H9 (cell line): ENCODE data around the gene ZNF513. TPM values are rescaled to one million over a fixed set of nuclear protein-coding genes. Genes with fewer than 3 reads are reported as not detected.

Source experiments
- DNase-seq: peaks from one replicate; pipeline ENCODE4 v3.0.0-alpha.2; 2017
- H2AFZ ChIP-seq: one replicate; pipeline ENCODE4 v1.6.1; 2013; ENCODE audit warnings: mild to moderate bottlenecking, low read length, control low read depth, moderate library complexity
- H2AK5ac ChIP-seq: 2 replicates; pipeline ENCODE4 v1.6.1; 2013; ENCODE audit warnings: low read length, control low read depth, mixed read lengths; ENCODE audit not compliant: insufficient read length
- H2BK120ac ChIP-seq: one replicate; pipeline ENCODE4 v1.6.1; 2013; ENCODE audit warnings: low read depth, mild to moderate bottlenecking, low read length, control low read depth, inconsistent platforms; ENCODE audit not compliant: poor library complexity, severe bottlenecking
- H2BK12ac ChIP-seq: 2 replicates; pipeline ENCODE4 v1.6.1; 2013; ENCODE audit warnings: low read length, control low read depth, mixed read lengths, low read depth; ENCODE audit not compliant: insufficient read length
- H2BK15ac ChIP-seq: 2 replicates; pipeline ENCODE4 v1.6.1; 2013; ENCODE audit warnings: low read depth, low read length, control low read depth
- H2BK20ac ChIP-seq: one replicate; pipeline ENCODE4 v1.6.1; 2013; ENCODE audit warnings: low read depth, mild to moderate bottlenecking, low read length, control low read depth, inconsistent platforms; ENCODE audit not compliant: poor library complexity, severe bottlenecking
- H2BK5ac ChIP-seq: 2 replicates; pipeline ENCODE4 v1.6.1; 2013; ENCODE audit warnings: low read length, control low read depth, mixed read lengths; ENCODE audit not compliant: insufficient read length
- H3K14ac ChIP-seq: 2 replicates; pipeline ENCODE4 v1.6.1; 2013; ENCODE audit warnings: low read length, control low read depth; ENCODE audit not compliant: insufficient read depth
- H3K18ac ChIP-seq: 2 replicates; pipeline ENCODE4 v1.6.1; 2013; ENCODE audit warnings: low read depth, mild to moderate bottlenecking, mixed read lengths, low read length, control low read depth; ENCODE audit not compliant: insufficient read length
- H3K23ac ChIP-seq: 2 replicates; pipeline ENCODE4 v1.6.1; 2013; ENCODE audit warnings: low read length, control low read depth, mixed read lengths, low read depth; ENCODE audit not compliant: insufficient read length
- H3K23me2 ChIP-seq: 2 replicates; pipeline ENCODE4 v1.6.1; 2013; ENCODE audit warnings: low read depth, mild to moderate bottlenecking, mixed read lengths, low read length, control low read depth; ENCODE audit not compliant: insufficient read length, poor library complexity, severe bottlenecking
- H3K27ac ChIP-seq: 2 replicates; pipeline ENCODE4 v1.5.1; 2013; ENCODE audit warnings: low read length, control low read depth, mixed read lengths, low read depth; ENCODE audit not compliant: insufficient read length
- H3K27me3 ChIP-seq: 2 replicates; pipeline ENCODE4 v1.6.1; 2013; ENCODE audit warnings: low read length, control low read depth, inconsistent platforms; ENCODE audit not compliant: insufficient read depth
- H3K4ac ChIP-seq: 2 replicates; pipeline ENCODE4 v1.6.1; 2013; ENCODE audit warnings: low read depth, mild to moderate bottlenecking, control low read depth, inconsistent platforms, low read length, moderate library complexity
- H3K4me1 ChIP-seq: 2 replicates; pipeline ENCODE4 v1.6.1; 2013; ENCODE audit warnings: low read length, control low read depth, inconsistent platforms; ENCODE audit not compliant: insufficient read depth
- H3K4me2 ChIP-seq: 2 replicates; pipeline ENCODE4 v1.6.1; 2013; ENCODE audit warnings: low read length, control low read depth, mixed read lengths; ENCODE audit not compliant: insufficient read length, insufficient read depth
- H3K56ac ChIP-seq: 2 replicates; pipeline ENCODE4 v1.6.1; 2013; ENCODE audit warnings: low read depth, mild to moderate bottlenecking, mixed read lengths, low read length, control low read depth; ENCODE audit not compliant: insufficient read length
- H3K79me1 ChIP-seq: 2 replicates; pipeline ENCODE4 v1.6.1; 2013; ENCODE audit warnings: low read depth, mild to moderate bottlenecking, moderate library complexity, low read length, control low read depth, inconsistent platforms; ENCODE audit not compliant: insufficient read depth, poor library complexity, severe bottlenecking
- H3K79me2 ChIP-seq: 2 replicates; pipeline ENCODE4 v1.6.1; 2013; ENCODE audit warnings: low read length, control low read depth, inconsistent platforms; ENCODE audit not compliant: insufficient read depth
- H3K9ac ChIP-seq: 2 replicates; pipeline ENCODE4 v1.6.1; 2013; ENCODE audit warnings: low read length, control low read depth, mixed read lengths; ENCODE audit not compliant: insufficient read length; ENCODE audit errors: extremely low read depth
- H3K9me3 ChIP-seq: one replicate; pipeline ENCODE4 v1.6.1; 2013; ENCODE audit warnings: low read depth, low read length, inconsistent platforms; ENCODE audit not compliant: control insufficient read depth
- H3T11ph ChIP-seq: one replicate; pipeline ENCODE4 v1.6.1; 2013; ENCODE audit warnings: mild to moderate bottlenecking, low read length, control low read depth, inconsistent platforms
- H4K20me1 ChIP-seq: one replicate; pipeline ENCODE4 v1.6.1; 2013; ENCODE audit not compliant: control insufficient read depth, insufficient read length, insufficient read depth
- H4K5ac ChIP-seq: 2 replicates; pipeline ENCODE4 v1.6.1; 2013; ENCODE audit warnings: low read depth, mild to moderate bottlenecking, mixed read lengths, low read length, control low read depth; ENCODE audit not compliant: insufficient read length
- H4K8ac ChIP-seq: replicated peaks from 2 replicates; pipeline ENCODE4 v1.6.1; 2013; ENCODE audit warnings: low read length, control low read depth, mixed read lengths, low read depth; ENCODE audit not compliant: insufficient read length
- H4K91ac ChIP-seq: 2 replicates; pipeline ENCODE4 v1.6.1; 2013; ENCODE audit warnings: low read depth, mild to moderate bottlenecking, moderate library complexity, mixed read lengths, low read length, control low read depth; ENCODE audit not compliant: insufficient read length
- H3K27ac Mint-ChIP-seq, 3 experiments: 2 replicates in 2 of 3; 3 replicates in 1 of 3; pipeline ENCODE4 v1.8.0; 2020 to 2021; ENCODE audit warnings: mixed read lengths in 3 of 3, mild to moderate bottlenecking in 1 of 3, moderate library complexity in 1 of 3
- H3K27me3 Mint-ChIP-seq: 2 replicates; pipeline ENCODE4 v1.8.0; 2021; ENCODE audit warnings: low read depth, mild to moderate bottlenecking, moderate library complexity, mixed read lengths
- H3K36me3 Mint-ChIP-seq, 3 experiments: 2 replicates in 2 of 3; 3 replicates in 1 of 3; pipeline ENCODE4 v1.8.0; 2020 to 2021; ENCODE audit warnings: low read depth in 3 of 3, mixed read lengths in 3 of 3; ENCODE audit not compliant: insufficient read depth in 1 of 3
- H3K4me1 Mint-ChIP-seq, 2 experiments: 2 replicates each; pipeline ENCODE4 v1.8.0; 2020; ENCODE audit warnings: mixed read lengths in 2 of 2
- H3K4me3 Mint-ChIP-seq, 2 experiments: 2 replicates in 1 of 2; 3 replicates in 1 of 2; pipeline ENCODE4 v1.8.0; 2020 to 2021; ENCODE audit warnings: mild to moderate bottlenecking in 2 of 2, mixed read lengths in 2 of 2, moderate library complexity in 1 of 2
- H3K9me3 Mint-ChIP-seq, 2 experiments: 2 replicates in 1 of 2; 3 replicates in 1 of 2; pipeline ENCODE4 v1.8.0; 2020; ENCODE audit warnings: mild to moderate bottlenecking in 2 of 2, mixed read lengths in 2 of 2, moderate library complexity in 1 of 2
- CTCF ChIP-seq: fragments of 200-600 bp; sonication (generic); conservative IDR thresholded peaks from 3 replicates; pipeline ENCODE4 v1.8.0; 2021; ENCODE audit warnings: antibody characterized with exemption, mild to moderate bottlenecking
- WGBS: extraction: QIAGEN DNeasy Blood & Tissue Kit; methylation state at CpG from one replicate; pipeline ENCODE4 v1.1.7; 2013; ENCODE audit warnings: missing lambda C conversion rate, low lambda C conversion rate, mixed read lengths; ENCODE audit not compliant: insufficient read length; ENCODE audit errors: extremely low coverage; 5-methylcytosine and 5-hydroxymethylcytosine counted together
- total RNA-seq: library from RNA; stranded (reverse); gene quantifications from 2 replicates; pipeline ENCODE4 v1.2.1, GENCODE V29; 2021

Gene ZNF513
- total RNA-seq, 1 experiment from 2014 or later, result 26.5 TPM

DNA sequence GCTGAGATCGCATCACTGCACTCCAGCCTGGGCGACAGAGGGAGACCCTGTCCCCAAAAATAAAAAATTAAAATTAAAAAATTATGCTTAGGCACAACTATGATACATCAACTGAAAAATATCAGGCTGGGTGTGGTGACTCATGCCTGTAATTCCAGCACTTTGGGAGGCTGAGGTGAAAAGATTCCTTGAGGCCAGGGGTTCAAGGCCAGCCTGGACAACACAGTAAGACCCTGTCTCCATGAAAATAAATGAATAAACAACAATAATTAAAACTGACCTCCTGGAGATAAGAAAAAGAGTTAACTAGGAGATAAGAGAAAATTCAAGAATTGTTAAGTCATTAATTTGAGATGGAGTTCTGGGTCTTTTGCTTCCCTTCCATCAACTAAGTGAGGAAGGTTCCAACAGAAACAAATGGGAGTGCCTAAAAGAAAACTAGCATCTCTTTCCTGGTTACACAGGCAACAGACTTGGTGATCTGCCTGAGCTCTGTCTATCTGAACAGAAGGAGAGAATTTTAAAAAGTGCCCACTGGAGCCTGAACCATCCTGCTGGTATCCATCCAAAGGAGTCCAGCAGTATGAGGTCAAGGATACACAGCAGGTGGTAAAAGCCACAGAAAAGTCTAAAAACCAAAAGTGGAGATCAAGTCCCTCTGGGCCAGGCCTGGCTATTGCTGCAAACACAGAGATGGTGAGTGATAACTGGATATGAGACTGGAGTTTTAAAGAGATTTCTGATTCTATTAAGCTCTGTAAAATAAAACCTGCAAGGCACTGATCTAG, 20.0 kb upstream of the ZNF513 start:
- Histone ChIP-seq H2BK5ac (no peak overlapping the region), H2BK12ac (no peak overlapping the region), H3K23ac (no peak overlapping the region), H2AFZ (no peak overlapping the region), H3K56ac (no peak overlapping the region), H3K9ac (no peak overlapping the region), H2BK20ac (no peak overlapping the region), H3T11ph (no peak overlapping the region), H4K8ac (no peak overlapping the region), H3K27me3 (no peaks in the 10 kb centered on the region), H3K9me3 (no peaks in the 10 kb centered on the region), H3K4me1 (no peaks in the 10 kb centered on the region), H3K14ac (no peak overlapping the region), H3K4ac (no peak overlapping the region), H3K4me2 (no peak overlapping the region), H2AK5ac (no peak overlapping the region), H3K23me2 (no peaks in the 10 kb centered on the region), H2BK120ac (no peak overlapping the region), H3K79me1 (peaks cover 4% of the 10 kb centered on the region), H4K91ac (no peak overlapping the region), H3K79me2 (peaks cover 57% of the 10 kb centered on the region; the same call in 1 of the 2 replicates), H2BK15ac (no peak overlapping the region), H4K5ac (no peak overlapping the region), H4K20me1 (no peaks in the 10 kb centered on the region), H3K18ac (no peak overlapping the region), H3K27ac (no peak overlapping the region)
- H3K9me3 Mint-ChIP-seq, result no peaks in the 10 kb centered on the region
- H3K36me3 Mint-ChIP-seq, result peaks cover 8 to 29% (median 28%) of the 10 kb centered on the region in 3 experiments; a peak in 6 of 7 replicates
- no peaks in the 10 kb centered on the region for H3K4me1 Mint-ChIP-seq
- H3K27ac Mint-ChIP-seq, result no peak overlapping the region; a peak in 1 of 7 replicates
- TF ChIP-seq CTCF, result no peak
- no CpG with 5 or more reads among the region's 2 CpGs for WGBS
- DNase-seq, result no peak
- H3K4me3 Mint-ChIP-seq, result no peak overlapping the region
- no peaks in the 10 kb centered on the region for H3K27me3 Mint-ChIP-seq
